CD4-positive, alpha-beta T cell treated with Interleukin-17A for 1 hour (primary cell): ENCODE results near the gene PINLYP.
A peak's percentile ranks its signal among the peaks of the same experiment; 100 is the strongest.
"Not testable (repeated sequence)": the region's sequence is repeated elsewhere in the genome, so short reads cannot be mapped to it uniquely, and the experiment has no call there.

Experiments
- DNase-seq: peaks from one replicate; pipeline ENCODE4 v3.0.0-alpha.2; 2020

The PINLYP gene

GRCh38 chr19:43586346-43586745, 10.7 kb downstream of the PINLYP start:
- DNase-seq: no peak

GRCh38 chr19:43587029-43587428, 11.4 kb downstream of the PINLYP start:
- DNase-seq: not testable (repeated sequence)

GRCh38 chr19:43589277-43589676, 13.7 kb downstream of the PINLYP start:
- DNase-seq: no peak

- peak; percentile 29 for DNase-seq
Measured at GRCh38 chr19:43589678-43590077, 14.1 kb downstream of the PINLYP start.

DNA sequence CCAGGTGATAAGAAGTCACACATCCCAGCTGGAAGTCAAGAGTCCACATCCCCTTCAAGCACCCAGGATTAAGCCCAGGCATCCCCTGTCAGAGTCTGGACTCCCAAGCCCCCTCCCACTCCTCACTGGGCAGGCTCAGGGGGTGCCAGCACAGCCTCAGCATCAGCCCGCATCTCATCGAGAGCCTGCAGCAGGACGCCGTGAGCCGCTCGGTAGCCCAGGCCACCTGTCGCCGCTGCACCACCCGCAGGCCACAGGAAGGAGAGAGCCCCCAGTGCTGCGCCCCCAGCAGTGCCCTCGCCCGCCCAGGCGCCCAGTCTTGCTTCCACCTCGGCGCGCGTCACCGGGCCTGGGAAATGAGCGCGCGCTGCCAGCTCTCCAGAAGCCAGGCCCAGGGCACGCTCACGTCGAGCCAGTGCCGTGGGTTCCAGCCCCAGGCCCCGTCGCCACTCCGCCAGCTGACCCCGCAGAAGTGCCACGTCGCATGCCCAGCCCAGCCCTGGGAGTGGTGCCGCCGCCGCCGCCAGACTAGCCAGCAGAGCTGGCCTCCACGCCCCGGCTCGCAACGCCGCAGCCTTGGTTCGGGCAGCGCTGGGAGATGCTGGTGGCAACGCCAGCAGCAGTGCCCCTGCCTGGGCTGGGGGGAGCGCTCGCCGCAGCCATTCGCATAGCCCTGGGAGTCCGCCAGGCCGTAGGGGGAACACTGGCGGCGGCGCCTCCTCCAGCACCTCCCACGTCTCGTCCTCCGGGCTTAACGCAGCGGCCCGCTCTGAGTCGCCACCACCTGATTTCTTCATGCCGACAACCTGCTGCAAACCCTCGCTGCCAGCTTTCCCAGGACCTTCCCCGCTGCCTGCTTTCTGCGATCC, 16.5 kb downstream of the PINLYP start:
- DNase-seq: no peak

- no peak for DNase-seq
Measured at GRCh38 chr19:43592800-43593350, 17.3 kb downstream of the PINLYP start.

GRCh38 chr19:43594081-43594697, 18.6 kb downstream of the PINLYP start:
- no peak for DNase-seq

DNA sequence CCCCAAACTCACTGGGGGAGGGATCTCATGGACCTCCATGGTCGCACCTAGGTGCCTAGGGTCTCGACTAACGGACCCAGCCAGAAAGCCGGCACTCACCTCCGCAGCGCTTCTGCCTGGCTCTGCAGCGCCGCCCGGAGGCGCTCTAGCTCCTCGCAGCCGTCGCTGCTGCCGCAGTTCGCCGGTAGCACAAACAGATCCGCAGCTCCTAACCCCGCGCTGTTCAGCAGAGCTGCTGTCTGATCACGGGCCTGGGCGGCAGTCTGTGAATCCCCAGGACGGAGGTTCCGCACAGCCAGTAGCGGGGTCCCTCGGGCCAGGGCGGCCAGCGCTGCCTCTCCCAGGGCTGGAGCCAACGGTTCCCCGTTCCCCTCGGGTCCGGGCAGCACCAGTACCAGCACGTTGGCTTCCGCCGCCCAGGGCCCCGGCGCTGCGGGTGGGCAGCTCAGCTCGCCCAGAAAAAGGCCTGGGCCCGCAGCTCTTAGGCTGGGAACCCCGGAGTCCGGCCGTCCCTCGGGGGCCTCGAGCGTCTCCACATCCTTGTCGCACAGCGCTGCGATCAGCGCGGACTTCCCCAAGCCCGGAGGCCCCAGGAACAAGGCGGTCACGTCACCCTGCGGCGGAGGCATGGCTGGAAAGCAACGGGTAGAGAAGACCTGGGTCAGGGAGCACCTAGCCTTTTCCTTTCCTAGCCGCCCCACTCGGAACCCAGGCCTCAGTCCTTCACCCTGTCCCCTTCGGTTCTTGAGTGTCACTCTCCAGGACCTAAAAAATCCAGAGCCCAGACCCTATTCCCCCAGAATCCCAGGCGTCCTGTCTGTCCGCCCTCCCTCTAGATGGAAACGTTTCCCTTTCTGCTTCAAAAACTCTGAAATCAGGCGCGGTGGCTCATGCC, 19.4 kb downstream of the PINLYP start:
- peak; percentile 82 for DNase-seq

- no peak for DNase-seq
Measured at GRCh38 chr19:43595605-43595998, 20.0 kb downstream of the PINLYP start.

- peak; percentile 100 for DNase-seq
Measured at GRCh38 chr19:43595999-43596841, 20.6 kb downstream of the PINLYP start, which contains the start of the genes IRGQ and ZNF576. Gene IRGQ, minus strand, starts transcription at chr19:43596134. Its CDS starts 796 bp downstream, at chr19:43595338. Gene ZNF576, plus strand, starts transcription at chr19:43596595. Its CDS starts 514 bp downstream, at chr19:43597109.

GRCh38 chr19:43596842-43597461, 21.4 kb downstream of the PINLYP start:
- no peak for DNase-seq

DNA sequence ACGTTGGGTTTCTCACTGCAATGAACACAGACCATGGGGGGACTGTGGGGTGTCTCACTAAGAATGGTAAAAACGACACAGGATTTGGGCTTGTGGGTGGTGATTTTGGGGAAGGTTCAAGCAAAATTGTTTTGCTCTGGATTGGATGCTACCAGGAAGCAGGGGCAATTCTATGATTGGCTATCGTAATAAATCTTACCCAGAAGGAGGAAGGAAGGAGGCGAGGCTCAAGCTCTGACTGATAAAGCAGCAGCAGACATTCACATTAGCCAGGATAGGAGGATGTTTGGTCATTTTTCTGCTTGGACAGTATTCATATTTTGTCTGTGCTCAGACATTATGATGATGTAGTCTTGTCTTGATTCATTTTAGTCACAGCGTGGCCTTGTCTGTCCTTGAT, 22.3 kb downstream of the PINLYP start:
- no peak for DNase-seq

DNA sequence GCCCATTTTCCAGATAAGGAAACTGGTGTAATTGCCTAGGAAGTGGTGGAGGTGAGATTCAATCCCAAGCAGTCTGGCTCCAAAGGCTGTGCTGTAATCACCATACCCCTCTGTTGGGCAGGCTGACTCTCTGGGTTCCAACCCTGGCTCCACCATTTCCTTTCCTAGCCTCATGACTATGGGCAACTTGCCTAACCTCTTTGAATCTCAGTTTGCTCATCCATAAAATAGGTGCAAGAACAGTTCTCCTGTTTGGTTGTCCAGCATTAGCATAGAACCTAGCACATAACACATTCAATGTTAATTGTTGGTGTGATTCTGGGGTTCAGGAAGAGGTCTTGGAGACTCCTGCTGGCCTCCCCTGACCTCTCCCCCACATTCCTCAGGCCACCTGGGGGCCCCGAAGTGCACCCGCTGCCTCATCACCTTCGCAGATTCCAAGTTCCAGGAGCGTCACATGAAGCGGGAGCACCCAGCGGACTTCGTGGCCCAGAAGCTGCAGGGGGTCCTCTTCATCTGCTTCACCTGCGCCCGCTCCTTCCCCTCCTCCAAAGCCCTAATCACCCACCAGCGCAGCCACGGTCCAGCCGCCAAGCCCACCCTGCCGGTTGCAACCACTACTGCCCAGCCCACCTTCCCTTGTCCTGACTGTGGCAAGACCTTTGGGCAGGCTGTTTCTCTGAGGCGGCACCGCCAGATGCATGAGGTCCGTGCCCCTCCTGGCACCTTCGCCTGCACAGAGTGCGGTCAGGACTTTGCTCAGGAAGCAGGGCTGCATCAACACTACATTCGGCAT, 23.0 kb downstream of the PINLYP start:
- no peak for DNase-seq

GRCh38 chr19:43599635-43600295, 24.2 kb downstream of the PINLYP start:
- DNase-seq: no peak

GRCh38 chr19:43600326-43600725, 24.7 kb downstream of the PINLYP start:
- DNase-seq: not testable (repeated sequence)

- no peak for DNase-seq
Measured at GRCh38 chr19:43605875-43606568, 30.4 kb downstream of the PINLYP start.

GRCh38 chr19:43606569-43607229, 31.1 kb downstream of the PINLYP start:
- DNase-seq: no peak
